Measurements from ENCODE around the gene PAPOLB. TPM values are rescaled to one million over a fixed set of nuclear protein-coding genes. Genes with fewer than 3 reads are reported as not detected.

PAPOLB gene
- total and polyA plus RNA-seq, 4 donors = 0.16 to 1.5 (median 0.57) TPM

DNA sequence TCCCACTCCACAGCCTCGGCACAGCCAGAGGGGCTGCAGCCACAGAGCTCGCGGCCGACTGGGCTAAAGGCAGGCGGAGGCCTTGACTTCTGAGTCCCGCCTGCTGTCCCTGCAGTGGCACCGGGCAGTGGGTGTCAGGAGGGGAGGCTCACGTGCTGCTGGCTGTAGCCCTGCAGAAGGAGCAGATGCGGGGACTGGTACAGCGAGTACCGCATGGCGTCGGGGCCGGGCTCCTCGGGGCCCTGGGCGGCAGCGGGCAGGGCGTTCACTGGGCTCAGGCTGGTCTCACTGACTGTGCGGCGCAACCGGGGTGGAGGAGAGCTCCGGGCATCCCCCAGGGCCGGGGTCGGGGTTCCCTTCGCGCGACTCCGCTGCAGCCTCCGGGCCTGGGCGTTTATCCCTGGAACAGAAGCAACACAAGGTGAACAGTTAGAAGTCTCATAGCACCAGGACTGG is 25.6 kb downstream of the PAPOLB start:
- H3K9me3 ChIP-seq (ENCODE audit: control insufficient read depth, insufficient read depth, low read length) = no peaks in the 10 kb centered on the region
- peaks cover 53% of the 10 kb centered on the region for H3K36me3 ChIP-seq (ENCODE audit: control insufficient read depth, insufficient read depth, low read length)
- no peak overlapping the region for H3K27ac ChIP-seq (ENCODE audit: low read depth, low read length)
- 96% methylated on average over 27 of the region's 30 CpGs for WGBS (ENCODE audit: insufficient coverage)
- H3K4me3 ChIP-seq (ENCODE audit: low read depth, low read length) = no peak overlapping the region
- no peaks in the 10 kb centered on the region for H3K27me3 ChIP-seq (ENCODE audit: control insufficient read depth, insufficient read depth, low read length)
- peaks cover 28% of the 10 kb centered on the region for H3K4me1 ChIP-seq (ENCODE audit: control insufficient read depth, insufficient read depth, low read length)
- DNase-seq (ENCODE audit: low read depth in 4 of 6, low spot score in 6 of 6) = no peak

DNA sequence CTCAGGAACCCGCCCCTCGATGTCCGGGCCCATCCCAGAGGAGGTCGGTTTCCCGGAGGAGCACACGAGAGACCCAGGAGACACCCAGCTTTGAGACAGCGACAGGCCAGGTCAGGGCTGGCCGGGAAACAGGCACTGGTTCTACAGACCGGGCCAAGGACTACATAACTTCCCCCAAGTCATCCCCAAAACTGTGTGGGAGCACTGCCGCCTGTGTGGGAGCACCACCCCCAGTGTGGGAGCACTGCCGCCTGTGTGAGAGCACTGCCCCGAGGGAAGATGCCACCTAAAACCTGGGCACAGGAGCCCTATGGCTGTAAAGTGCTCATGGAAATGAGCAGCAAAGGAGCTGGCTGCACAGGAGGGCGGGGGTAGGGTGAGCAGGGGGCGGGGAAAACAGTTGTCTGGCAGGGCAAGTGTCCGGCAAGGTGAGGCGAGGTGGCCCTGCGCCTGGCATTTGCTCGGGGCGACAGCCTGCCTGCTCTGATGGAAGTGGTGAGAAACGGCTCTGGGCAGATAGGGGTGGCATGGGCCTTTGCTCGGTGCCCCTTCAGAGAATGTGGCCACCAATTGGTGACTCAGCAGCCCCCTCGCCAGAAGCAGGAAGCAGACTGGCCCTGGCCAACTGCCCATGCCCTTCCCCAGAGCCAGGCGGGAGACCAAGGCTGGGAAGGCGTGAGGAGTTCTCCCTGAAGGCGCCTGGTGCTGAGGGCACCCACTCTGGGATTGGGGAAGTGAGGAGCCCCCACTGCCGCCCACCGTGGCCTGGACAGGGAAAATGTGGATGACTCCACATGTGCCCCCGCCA is 26.2 kb downstream of the PAPOLB start:
- H3K27me3 ChIP-seq (ENCODE audit: control insufficient read depth, insufficient read depth, low read length) = no peaks in the 10 kb centered on the region
- H3K36me3 ChIP-seq (ENCODE audit: control insufficient read depth, insufficient read depth, low read length) = peaks cover 55% of the 10 kb centered on the region
- no peaks in the 10 kb centered on the region for H3K9me3 ChIP-seq (ENCODE audit: control insufficient read depth, insufficient read depth, low read length)
- 94% methylated on average over 26 of the region's 28 CpGs for WGBS (ENCODE audit: insufficient coverage)
- H3K4me3 ChIP-seq (ENCODE audit: low read depth, low read length) = no peak overlapping the region
- no peak overlapping the region for H3K27ac ChIP-seq (ENCODE audit: low read depth, low read length)
- H3K4me1 ChIP-seq (ENCODE audit: control insufficient read depth, insufficient read depth, low read length) = peaks cover 28% of the 10 kb centered on the region
- DNase-seq (ENCODE audit: low read depth in 4 of 6, low spot score in 6 of 6) = no peak

DNA sequence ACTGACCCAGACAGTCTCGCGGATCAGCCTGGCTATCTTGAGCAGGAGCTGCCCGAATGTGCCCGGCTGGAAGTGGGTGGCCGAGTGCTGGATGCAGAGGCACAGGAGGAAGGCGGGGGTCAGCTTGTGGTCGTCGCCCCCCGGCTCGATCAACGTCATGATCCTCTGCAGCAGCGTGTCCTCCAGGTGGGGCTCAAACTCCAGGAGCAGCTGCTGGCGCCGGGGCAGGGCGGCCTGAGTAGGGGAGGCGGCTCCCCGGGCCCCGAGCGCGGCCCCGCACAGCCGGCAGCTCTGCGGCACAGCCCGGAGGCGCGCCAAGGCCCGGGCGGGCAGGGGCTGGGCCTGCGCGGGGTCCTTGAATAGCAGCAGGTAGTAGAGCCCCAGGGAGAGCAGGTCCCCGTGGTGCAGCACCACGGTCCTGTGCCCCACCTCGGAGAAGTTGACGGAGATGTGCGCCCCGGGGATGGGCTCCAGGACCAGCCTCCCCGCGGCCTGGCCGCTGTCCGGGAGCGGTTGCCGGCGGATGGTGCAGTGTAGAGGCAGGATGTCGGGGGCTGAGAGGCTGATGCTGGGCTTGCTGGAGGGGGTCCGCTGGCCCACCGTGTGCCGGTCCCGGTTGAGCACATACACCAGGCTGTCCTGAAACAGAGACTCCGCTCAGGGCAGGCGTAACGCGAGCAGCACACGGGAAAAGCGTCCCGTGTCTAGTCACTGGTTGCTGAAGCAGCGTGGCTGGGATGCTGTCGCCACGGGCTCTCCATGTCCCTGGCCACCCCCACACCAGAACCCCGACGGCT is 27.0 kb downstream of the PAPOLB start:
- DNase-seq (ENCODE audit: low read depth in 4 of 6, low spot score in 6 of 6) = no peak
- WGBS (ENCODE audit: insufficient coverage) = 94% methylated on average over 57 of the region's 60 CpGs
- Histone ChIP-seq H3K9me3 (ENCODE audit: control insufficient read depth, insufficient read depth, low read length) (no peaks in the 10 kb centered on the region), H3K4me1 (ENCODE audit: control insufficient read depth, insufficient read depth, low read length) (peaks cover 28% of the 10 kb centered on the region), H3K36me3 (ENCODE audit: control insufficient read depth, insufficient read depth, low read length) (peaks cover 55% of the 10 kb centered on the region), H3K27me3 (ENCODE audit: control insufficient read depth, insufficient read depth, low read length) (no peaks in the 10 kb centered on the region), H3K27ac (ENCODE audit: low read depth, low read length) (no peak overlapping the region), H3K4me3 (ENCODE audit: low read depth, low read length) (no peak overlapping the region)

DNA sequence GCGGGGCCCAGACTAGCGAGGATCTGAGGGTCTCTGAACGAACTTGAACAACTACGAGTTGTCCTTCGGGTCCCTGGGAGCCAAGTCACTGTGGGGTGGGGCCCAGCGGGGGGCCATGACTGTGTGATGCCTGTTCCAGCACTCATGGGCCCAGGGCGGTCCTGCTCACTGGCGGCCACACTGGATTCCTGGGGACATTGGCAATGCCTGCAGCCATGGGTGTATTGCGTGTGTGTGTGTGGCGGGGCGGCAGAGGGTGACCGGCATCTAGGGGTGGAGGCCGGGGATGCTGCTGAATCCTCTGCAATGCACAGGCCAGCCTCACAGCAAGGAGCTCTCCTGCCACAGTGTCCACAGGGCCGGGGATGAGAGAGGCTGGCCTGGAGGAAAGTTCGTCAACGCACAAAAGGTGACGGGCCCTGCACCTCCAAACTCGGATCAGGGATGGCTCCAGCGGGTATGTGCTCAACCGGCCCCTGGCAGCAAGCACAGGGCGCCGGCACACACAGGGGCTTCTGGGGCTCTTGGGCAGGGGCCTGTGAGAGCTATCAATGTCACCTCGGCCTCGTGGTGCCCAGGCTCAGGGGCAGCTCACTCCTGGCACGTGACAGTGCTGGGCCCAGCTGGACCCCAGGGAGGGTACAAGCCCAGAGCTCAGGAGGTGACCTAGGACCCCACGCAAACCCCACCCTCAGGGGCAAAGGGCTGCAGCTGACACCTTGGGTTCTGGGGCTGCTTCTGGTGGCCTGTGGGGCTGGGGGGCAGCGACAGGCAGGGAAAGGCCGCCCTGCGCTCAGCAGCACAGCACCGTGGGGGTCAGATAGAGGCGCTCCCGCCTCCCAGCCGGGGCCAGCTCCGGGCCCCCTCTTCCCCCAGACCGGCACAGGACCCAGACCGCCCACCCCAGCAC is 27.9 kb downstream of the PAPOLB start:
- no peaks in the 10 kb centered on the region for H3K27me3 ChIP-seq (ENCODE audit: control insufficient read depth, insufficient read depth, low read length)
- H3K9me3 ChIP-seq (ENCODE audit: control insufficient read depth, insufficient read depth, low read length) = no peaks in the 10 kb centered on the region
- H3K4me3 ChIP-seq (ENCODE audit: low read depth, low read length) = no peak overlapping the region
- DNase-seq (ENCODE audit: low read depth in 4 of 6, low spot score in 6 of 6) = no peak
- 90% methylated on average over 35 of the region's 36 CpGs for WGBS (ENCODE audit: insufficient coverage)
- no peak overlapping the region for H3K27ac ChIP-seq (ENCODE audit: low read depth, low read length)
- H3K4me1 ChIP-seq (ENCODE audit: control insufficient read depth, insufficient read depth, low read length) = peaks cover 26% of the 10 kb centered on the region
- H3K36me3 ChIP-seq (ENCODE audit: control insufficient read depth, insufficient read depth, low read length) = peaks cover 61% of the 10 kb centered on the region

DNA sequence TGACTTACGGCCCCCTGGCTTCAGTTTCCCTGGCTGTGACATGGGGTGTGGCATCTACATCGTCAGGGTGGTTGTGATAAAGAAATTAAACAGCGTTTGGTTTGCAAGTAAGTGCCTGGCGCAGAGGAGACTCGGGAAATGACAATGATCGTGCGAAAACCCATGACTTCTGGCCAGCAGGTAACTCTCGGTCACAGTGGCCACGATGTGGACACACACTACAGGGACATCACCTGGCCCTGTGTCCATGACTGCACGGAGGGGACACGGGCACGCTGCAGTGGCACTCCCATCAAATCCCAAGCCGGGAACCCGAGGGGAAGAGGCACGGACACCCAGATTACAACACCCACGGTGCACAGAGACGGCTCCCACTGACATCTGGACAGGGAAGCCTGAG is 28.7 kb downstream of the PAPOLB start:
- Histone ChIP-seq H3K27me3 (ENCODE audit: control insufficient read depth, insufficient read depth, low read length) (no peaks in the 10 kb centered on the region), H3K9me3 (ENCODE audit: control insufficient read depth, insufficient read depth, low read length) (no peaks in the 10 kb centered on the region), H3K4me1 (ENCODE audit: control insufficient read depth, insufficient read depth, low read length) (peaks cover 19% of the 10 kb centered on the region), H3K36me3 (ENCODE audit: control insufficient read depth, insufficient read depth, low read length) (peaks cover 62% of the 10 kb centered on the region), H3K4me3 (ENCODE audit: low read depth, low read length) (no peak overlapping the region), H3K27ac (ENCODE audit: low read depth, low read length) (no peak overlapping the region)
- 91% methylated on average over 15 of the region's 17 CpGs for WGBS (ENCODE audit: insufficient coverage)
- DNase-seq (ENCODE audit: low read depth in 4 of 6, low spot score in 6 of 6) = no peak

DNA sequence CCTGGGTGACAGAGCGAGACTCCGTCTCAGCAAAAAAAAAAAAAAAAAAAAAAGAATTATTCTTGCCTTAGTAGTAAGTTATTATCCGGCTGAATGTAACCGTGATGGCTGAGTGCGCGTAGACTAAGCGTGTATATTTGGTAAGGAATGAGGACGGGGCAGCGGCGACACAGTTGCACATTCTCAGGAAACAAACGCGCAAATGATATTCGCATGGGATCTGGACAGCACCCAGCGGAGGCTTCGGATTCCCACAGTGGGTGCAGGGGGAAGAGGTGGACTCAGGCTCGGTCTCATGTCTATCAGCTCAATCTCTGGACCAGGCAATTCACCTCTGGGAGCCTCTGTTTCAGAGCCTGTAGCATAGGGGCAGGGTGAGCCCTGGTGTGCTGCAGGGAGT is 29.1 kb downstream of the PAPOLB start:
- WGBS (ENCODE audit: insufficient coverage) = 97% methylated on average over 14 of the region's 16 CpGs
- DNase-seq (ENCODE audit: low read depth in 4 of 6, low spot score in 6 of 6) = no peak
- no peaks in the 10 kb centered on the region for H3K27me3 ChIP-seq (ENCODE audit: control insufficient read depth, insufficient read depth, low read length)
- H3K36me3 ChIP-seq (ENCODE audit: control insufficient read depth, insufficient read depth, low read length) = peaks cover 64% of the 10 kb centered on the region
- peaks cover 14% of the 10 kb centered on the region for H3K4me1 ChIP-seq (ENCODE audit: control insufficient read depth, insufficient read depth, low read length)
- no peak overlapping the region for H3K27ac ChIP-seq (ENCODE audit: low read depth, low read length)
- no peaks in the 10 kb centered on the region for H3K9me3 ChIP-seq (ENCODE audit: control insufficient read depth, insufficient read depth, low read length)
- no peak overlapping the region for H3K4me3 ChIP-seq (ENCODE audit: low read depth, low read length)

DNA sequence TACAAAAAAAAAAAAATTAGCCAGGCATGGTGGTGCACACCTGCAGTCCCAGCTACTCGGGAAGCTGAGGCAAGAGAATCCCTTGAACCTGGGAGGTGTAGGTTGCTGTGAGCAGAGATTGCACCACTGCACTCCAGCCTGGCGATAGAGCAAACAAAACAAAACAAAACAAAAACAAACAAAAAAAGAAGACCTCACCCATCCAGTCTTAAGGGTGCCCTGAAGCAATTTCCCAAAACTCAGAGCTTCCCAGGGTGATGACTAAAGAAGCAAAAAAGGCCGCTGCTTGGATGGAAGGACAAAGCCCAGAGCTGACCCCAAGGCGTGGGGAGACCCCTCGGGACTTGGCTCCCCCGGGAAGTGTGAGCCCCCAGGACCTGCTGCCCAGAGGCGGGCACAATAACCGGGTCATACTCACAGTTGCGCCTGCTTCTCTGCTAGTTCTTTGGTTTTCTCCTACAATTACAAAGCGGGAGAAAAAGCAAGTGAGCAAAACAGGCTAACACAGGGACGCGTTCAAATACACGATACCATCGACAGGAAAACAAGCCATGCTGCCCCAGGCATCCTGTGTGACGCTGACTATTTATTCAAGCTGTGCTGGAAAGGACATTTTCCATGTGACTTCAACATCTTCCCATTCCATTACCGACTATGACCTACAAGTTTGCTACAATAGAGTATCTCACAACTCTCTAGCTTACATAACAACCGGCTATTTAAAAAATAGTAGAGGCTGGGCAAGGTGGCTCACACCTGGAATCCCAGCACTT is 29.9 kb downstream of the PAPOLB start:
- H3K27ac ChIP-seq (ENCODE audit: low read depth, low read length) = no peak overlapping the region
- no peak for DNase-seq (ENCODE audit: low read depth in 4 of 6, low spot score in 6 of 6)
- no peak overlapping the region for H3K4me3 ChIP-seq (ENCODE audit: low read depth, low read length)
- H3K4me1 ChIP-seq (ENCODE audit: control insufficient read depth, insufficient read depth, low read length) = peaks cover 6% of the 10 kb centered on the region
- H3K27me3 ChIP-seq (ENCODE audit: control insufficient read depth, insufficient read depth, low read length) = no peaks in the 10 kb centered on the region
- H3K9me3 ChIP-seq (ENCODE audit: control insufficient read depth, insufficient read depth, low read length) = no peaks in the 10 kb centered on the region
- WGBS (ENCODE audit: insufficient coverage) = 89% methylated on average over 13 of the region's 17 CpGs
- peaks cover 61% of the 10 kb centered on the region for H3K36me3 ChIP-seq (ENCODE audit: control insufficient read depth, insufficient read depth, low read length)

DNA sequence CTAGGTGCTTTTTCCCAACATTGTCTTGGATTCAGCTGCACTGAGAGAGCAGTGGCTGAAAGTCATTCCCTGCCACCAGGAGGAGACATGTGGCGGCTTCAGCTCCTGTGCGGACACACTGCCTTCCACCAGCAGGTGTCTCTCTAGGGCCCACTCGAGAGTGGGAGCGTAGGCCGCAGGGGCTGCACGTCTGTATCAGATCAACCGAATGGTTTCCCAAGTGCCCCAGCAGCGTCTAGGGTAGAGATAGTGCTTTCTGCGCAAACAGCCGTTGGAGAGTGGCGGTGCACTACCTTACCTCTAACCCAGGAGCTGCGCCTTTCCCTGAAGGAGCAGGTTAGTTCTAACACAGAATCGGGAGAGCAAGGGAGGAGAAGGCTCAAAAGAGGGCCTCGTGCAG is 31.7 kb downstream of the PAPOLB start:
- H3K4me3 ChIP-seq (ENCODE audit: low read depth, low read length) = no peak overlapping the region
- no peaks in the 10 kb centered on the region for H3K9me3 ChIP-seq (ENCODE audit: control insufficient read depth, insufficient read depth, low read length)
- H3K27ac ChIP-seq (ENCODE audit: low read depth, low read length) = no peak overlapping the region
- H3K4me1 ChIP-seq (ENCODE audit: control insufficient read depth, insufficient read depth, low read length) = peaks cover 5% of the 10 kb centered on the region
- H3K27me3 ChIP-seq (ENCODE audit: control insufficient read depth, insufficient read depth, low read length) = no peaks in the 10 kb centered on the region
- 18% methylated on average over 10 of the region's 14 CpGs for WGBS (ENCODE audit: insufficient coverage)
- peaks cover 49% of the 10 kb centered on the region for H3K36me3 ChIP-seq (ENCODE audit: control insufficient read depth, insufficient read depth, low read length)
- peak in 3 of 6 donors; percentile 35 to 95 (median 90) for DNase-seq (ENCODE audit: low read depth in 4 of 6, low spot score in 6 of 6)

All from spinal cord (tissue), 10 donors.